GM21528 (cell line): ENCODE data around the gene TMEM154.

Source experiments
- ATAC-seq: cut with Tn5 transposase; IDR thresholded peaks from one replicate; pipeline ENCODE4 v1.9.1; 2021; ENCODE audit warnings: mild to moderate bottlenecking, moderate library complexity; ENCODE audit not compliant: unreplicated experiment, low FRiP score

The TMEM154 gene

DNA sequence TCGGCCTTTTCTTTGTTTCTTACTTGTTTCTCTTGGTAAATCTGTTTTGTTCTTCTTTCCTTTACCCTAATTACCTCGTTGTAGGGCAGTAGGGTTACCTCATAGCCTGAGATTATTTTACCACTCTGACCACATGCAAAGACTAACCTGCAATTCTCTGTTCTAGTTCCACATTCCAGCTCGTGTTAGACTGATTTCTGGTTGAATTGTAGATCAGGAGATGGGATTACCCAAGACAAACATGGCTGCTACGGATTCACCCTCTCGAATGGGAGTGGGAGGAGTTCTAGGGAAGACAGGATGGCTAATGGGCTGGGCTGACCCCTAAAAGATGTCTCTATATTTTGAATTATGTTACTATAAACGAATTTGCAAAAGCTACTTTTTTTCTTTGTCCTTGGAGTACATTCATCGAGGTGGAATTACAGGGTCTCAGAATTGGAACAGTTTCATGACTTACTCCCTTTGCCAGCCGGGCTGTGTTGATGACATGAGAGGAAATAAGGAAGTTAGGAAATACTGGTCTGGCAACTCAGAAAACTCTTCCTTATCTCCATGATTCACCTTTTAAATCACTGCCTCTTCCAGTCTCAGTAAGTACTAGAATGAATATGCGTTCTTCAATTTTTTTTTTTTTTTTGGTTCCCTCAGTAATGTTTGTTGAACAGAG lies 107.2 kb downstream of the TMEM154 start:
- no peak for ATAC-seq

DNA sequence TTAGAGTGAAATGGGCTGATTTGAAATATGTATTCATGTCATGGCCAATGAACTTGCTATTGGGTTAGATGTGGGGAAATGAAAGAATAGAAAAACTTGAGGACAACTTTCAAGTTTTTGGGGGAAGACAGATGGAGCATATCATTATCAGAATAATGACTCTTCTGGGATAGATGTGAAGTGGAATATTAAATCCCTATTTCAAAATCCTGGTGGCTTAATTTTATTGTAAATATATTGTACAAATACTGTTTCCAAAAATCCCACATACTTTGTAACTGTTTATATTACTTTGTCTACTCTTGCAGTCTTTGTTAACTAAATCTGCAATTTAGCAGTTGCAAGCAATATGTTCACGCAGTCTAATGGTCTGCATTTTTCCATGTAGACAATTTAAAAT lies 108.0 kb downstream of the TMEM154 start:
- ATAC-seq = no peak

DNA sequence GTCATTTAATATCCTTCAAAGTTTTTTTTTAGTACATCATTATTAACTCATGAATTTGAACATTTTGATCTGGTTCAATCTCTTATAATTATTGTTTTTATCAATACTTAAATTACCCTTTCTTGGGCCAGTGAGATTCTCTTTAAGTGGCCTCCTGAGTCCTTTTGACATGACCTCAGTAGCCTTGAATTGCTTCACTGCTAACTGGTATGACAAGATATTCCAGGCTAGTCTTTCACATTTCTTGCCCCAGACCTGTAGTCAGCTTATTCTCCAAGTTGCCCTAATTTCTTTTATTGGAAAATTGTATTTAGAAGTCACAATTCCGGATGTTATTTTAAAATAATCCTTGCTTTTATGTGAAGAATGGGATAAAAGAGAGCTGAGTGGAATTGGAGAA lies 108.5 kb downstream of the TMEM154 start:
- ATAC-seq = no peak
